GM18861 (cell line): ENCODE measurements around the gene VEZF1.
A peak's percentile ranks its signal among the peaks of the same experiment; 100 is the strongest.

Experiments used
- ATAC-seq: cut with Tn5 transposase; IDR thresholded peaks from one replicate; pipeline ENCODE4 v1.9.1; 2021; ENCODE audit not compliant: unreplicated experiment

VEZF1 gene

GRCh38 chr17:57987581-57988300 lies at the start of gene VEZF1:
Gene VEZF1, minus strand, starts transcription at chr17:57988254. Its CDS starts 143 bp downstream, at chr17:57988111.
- ATAC-seq: peak; percentile 35

GRCh38 chr17:58032691-58033415 lies 44.8 kb upstream of the VEZF1 start:
- ATAC-seq: no peak

- ATAC-seq: no peak
Measured at GRCh38 chr17:58028578-58028977, 40.5 kb upstream of the VEZF1 start.

GRCh38 chr17:58020401-58020800 lies 32.3 kb upstream of the VEZF1 start:
- no peak for ATAC-seq

- ATAC-seq: no peak
Measured at GRCh38 chr17:58019521-58019920, 31.5 kb upstream of the VEZF1 start.

- no peak for ATAC-seq
Measured at GRCh38 chr17:58019039-58019438, 31.0 kb upstream of the VEZF1 start.

- ATAC-seq: no peak
Measured at GRCh38 chr17:58010067-58010799, 22.2 kb upstream of the VEZF1 start.

GRCh38 chr17:58007781-58008706 lies 20.0 kb upstream of the VEZF1 start:
- ATAC-seq: peak; percentile 19

- ATAC-seq: peak; percentile 82
Measured at GRCh38 chr17:58006924-58007780, 19.1 kb upstream of the VEZF1 start, which contains the start of gene SRSF1. Gene SRSF1, minus strand, starts transcription at chr17:58007246. Its CDS starts 109 bp downstream, at chr17:58007137.

- no peak for ATAC-seq
Measured at GRCh38 chr17:58006560-58006923, 18.5 kb upstream of the VEZF1 start.

- no peak for ATAC-seq
Measured at GRCh38 chr17:58005728-58006559, 17.9 kb upstream of the VEZF1 start.

- no peak for ATAC-seq
Measured at GRCh38 chr17:58005031-58005727, 17.1 kb upstream of the VEZF1 start.

GRCh38 chr17:58004060-58004459 lies 16.0 kb upstream of the VEZF1 start:
- no peak for ATAC-seq

GRCh38 chr17:58002973-58003372 lies 14.9 kb upstream of the VEZF1 start:
- no peak for ATAC-seq

GRCh38 chr17:58002154-58002948 lies 14.3 kb upstream of the VEZF1 start:
- ATAC-seq: no peak

GRCh38 chr17:58001461-58002124 lies 13.5 kb upstream of the VEZF1 start:
- ATAC-seq: no peak

- ATAC-seq: no peak
Measured at GRCh38 chr17:57999496-58000017, 11.5 kb upstream of the VEZF1 start.
